ENCODE results near the gene UBL5.
"Not testable (repeated sequence)": the region's sequence is repeated elsewhere in the genome, so short reads cannot be mapped to it uniquely, and the experiment has no call there.

Gene UBL5
- 52.4 to 94.0 (median 87.7) reads per million in 4 experiments for total RNA-seq

DNA sequence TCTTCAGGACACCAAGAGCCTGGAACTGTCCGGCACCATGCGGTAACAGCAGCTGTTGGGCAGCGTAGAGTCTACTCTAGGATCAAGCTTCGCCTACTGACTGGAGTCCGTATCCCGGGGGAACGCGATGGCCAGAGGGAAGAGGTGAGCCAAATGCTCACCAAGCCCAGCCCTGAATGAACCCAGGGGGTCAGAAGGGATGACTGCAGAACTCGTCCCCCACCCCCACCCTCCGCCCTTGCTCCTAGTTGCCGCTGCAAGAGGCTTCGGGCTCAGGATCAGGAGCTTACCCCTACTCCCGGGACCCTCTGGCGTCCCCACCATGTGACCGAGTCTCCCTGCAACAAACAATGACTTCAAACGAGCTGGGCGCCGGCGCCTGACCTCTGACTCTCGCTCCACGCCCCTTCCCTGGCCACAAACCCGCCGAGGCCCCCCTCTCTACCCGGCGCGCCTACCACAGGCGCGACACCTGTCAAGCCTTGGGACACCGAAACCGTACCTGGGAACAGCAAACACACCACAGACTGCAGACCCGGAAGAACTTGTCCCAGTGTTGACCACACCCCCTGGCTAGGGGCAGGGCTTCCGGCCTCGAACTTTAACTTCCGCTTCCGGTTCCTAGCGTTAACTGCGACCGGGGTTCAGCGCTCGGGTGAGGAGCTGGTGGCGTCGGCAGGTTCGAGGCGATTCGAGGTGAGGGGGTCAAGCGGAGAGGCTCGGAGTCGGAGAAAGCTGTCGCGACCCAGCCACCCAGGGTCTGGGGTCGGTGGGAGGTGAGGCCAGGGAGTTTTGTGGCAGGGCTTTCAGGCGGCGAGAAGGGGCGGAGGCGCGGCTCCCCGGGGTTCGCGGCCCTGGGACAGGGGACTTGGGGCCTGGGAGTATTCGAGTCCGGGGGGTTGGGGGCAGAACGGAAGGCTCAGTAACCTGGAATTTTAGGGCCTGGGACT lies at the start of gene UBL5:
Gene UBL5, plus strand, starts transcription at position 630 of the 950 bp plus-strand sequence. CDS start 420 bp downstream, outside the sequence.
- peak; percentile 76 for DNase-seq

DNA sequence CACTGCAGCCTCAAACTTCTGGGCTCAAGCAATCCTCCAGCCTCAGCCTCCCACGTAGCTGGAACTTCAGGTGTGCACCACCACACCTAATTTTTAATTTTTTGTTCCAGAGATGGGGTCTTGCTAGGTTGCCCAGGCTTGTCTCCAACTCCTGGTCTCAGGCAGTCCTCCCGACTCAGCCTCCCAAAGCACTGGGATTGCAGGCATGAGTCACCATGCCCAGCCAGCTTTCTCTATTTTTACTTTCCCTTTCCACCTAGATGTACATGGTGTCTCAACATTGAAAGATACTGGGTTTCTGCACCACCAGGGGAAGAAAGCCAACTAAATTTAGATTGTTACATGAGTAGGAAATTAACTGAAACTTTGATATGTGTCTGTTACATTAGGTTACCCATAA lies 45.4 kb upstream of the UBL5 start:
- no peak for DNase-seq

DNA sequence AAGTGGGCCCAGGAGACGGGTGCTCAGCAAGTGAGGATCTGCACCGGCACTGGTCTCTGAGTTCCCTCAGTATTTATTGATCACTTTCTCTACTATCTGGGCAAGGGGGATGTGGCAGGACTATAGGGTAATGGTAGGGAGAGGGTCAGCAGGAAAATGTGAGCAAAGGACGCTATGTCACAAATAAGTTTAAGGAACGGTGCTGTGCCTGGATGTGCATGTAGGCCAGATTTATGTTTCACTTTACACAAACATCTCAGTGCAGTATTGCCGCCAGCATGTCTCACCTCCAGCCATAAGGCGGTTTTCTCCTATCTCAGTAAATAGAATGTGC lies 43.6 kb upstream of the UBL5 start:
- DNase-seq, result not testable (repeated sequence)

DNA sequence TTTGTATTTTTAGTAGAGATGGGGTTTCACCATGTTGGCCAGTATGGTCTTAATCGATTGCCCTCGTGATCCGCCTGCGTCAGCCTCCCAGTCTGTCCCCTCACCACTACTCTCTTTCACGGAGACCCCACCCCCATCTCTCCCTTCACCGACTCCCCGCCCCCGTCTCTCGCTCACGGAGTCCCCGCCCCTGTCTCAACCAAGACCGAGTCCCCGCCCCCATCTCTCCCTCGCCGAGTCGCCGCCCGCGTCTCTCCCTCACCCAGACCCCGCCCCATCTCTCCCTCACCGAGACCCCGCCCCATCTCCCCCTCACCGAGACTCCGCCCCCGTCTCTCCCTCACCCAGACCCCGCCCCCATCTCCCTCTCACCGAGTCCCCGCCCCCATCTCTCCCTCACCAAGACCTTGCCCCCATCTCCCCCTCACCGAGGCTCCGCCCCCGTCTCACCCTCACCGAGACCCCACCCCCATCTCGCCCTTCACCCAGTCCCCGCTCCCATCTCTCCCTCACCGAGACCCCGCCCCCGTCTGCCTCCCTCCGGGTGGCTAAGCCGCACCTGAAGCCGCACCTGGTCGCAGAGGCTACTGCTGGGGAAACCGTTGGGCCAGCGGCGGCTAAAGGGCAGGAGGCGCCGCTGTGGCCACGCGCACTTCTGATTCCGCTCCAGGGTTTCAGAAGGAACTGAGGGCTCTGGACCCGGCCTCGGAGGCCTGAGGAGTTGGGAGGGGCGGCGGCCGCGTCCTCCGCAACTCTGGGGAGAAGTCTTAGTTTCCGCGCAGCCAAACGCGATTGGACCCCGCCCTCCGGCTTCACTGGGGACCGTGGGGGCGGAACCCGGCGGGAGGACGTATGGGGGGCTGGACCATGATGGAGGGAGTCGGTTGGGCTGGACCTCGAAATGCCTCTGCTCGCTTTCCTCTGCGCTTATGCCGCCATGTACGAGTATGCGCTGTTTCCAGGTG lies 42.1 kb upstream of the UBL5 start:
- DNase-seq, result peak; percentile 98

DNA sequence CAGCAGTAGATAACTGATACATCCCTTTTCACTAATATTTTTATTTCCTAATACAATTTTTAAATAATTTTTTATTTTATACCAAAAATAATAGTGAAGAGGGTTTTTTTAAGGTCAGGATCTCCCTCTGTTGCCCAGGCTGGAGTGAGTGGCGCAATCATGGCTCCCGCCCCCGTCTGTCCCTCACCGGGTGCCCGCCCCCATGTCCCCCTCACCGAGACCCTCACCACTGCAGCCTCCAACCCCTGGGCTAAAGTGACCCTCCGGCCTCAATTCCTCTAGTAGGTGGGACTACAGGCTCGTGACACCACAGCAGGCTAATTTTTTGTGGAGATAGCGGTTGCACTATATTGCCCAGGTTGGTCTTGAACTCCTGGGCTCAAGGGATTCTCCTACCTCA lies 41.4 kb upstream of the UBL5 start:
- no peak for DNase-seq

DNA sequence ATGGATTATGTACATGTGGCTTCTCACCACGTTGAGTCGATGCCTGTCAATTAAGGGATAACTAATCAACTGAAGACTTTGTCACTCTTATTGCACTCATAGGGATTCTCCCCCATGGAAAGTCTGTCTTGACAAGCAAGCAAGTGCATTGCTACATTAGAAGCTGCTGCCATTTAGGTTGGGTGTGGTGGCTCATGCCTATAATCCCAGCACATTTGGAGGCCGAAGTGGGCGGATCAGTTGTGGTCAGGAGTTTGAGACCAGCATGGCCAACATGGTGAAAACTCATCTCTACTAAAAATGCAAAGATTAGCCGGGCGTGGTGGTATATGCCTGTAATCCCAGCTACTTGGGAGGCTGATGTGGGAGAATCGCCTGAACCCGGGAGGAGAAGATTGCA lies 40.9 kb upstream of the UBL5 start:
- DNase-seq, result no peak

DNA sequence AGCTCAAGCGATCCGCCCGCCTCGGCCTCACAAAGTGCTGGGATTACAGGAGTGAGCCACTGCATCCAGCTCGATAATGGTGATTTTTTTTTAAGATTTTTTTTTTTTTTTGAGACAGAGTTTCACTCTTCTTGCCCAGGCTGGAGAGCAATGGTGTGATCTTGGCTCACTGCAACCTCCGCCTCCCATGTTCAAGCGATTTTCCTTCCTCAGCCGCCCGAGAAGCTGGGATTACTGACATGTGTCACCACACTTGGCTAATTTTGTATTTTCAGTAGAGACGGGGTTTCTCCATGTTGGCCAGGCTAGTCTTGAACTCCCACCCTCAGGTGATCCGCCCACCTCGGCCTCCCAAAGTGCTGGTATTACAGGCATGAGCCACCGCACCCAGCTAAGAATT lies 39.1 kb upstream of the UBL5 start:
- DNase-seq, result not testable (repeated sequence)

DNA sequence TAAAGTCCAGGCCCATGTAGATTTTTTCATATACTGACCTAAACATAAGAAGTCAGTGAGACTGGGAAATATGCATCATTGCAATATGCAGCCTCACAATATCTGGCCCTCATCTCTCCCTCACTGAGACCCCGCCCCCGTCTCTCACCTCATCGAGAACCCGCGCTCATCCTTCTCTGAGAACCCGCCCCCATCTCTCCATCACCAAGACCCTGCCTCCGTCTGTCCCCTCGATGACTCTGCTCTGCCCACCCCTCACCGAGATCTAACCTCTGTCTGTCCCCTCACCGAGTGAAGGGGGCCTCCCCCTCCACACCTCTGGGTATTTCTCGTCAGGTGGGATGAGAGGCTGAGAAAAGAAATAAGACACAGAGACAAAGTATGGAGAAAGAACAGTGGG lies 38.7 kb upstream of the UBL5 start:
- DNase-seq, result no peak

DNA sequence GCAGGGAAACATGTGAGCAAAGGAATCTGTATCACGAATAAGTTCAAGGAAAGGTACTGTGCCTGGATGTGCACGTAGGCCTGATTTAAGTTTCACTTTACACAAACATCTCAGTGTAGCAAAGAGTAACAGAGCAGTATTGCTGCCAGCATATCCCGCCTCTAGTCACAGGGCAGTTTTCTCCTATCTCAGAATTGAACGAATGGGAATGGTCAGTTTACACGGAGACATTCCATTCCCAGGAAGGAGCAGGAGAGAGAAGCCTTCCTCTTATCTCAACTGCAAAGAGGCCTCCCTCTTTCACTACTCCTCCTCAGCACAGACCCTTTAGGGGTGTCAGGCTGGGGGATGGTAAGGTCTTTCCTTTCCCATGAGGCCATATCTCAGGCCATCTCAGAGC lies 38.1 kb upstream of the UBL5 start:
- not testable (repeated sequence) for DNase-seq

DNA sequence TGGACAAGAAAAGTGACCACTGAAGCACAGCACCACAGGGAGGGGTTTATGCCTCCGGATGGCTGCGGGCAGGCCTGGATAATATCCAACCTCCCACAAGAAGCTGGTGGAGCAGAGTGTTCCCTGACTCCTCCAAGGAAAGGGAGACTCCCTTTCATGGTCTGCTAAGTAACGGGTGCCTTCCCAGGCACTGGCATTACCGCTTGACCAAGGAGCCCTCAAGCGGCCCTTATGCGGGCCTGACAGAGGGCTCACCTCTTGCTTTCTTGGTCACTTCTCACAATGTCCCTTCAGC lies 36.7 kb upstream of the UBL5 start:
- DNase-seq, result not testable (repeated sequence)

DNA sequence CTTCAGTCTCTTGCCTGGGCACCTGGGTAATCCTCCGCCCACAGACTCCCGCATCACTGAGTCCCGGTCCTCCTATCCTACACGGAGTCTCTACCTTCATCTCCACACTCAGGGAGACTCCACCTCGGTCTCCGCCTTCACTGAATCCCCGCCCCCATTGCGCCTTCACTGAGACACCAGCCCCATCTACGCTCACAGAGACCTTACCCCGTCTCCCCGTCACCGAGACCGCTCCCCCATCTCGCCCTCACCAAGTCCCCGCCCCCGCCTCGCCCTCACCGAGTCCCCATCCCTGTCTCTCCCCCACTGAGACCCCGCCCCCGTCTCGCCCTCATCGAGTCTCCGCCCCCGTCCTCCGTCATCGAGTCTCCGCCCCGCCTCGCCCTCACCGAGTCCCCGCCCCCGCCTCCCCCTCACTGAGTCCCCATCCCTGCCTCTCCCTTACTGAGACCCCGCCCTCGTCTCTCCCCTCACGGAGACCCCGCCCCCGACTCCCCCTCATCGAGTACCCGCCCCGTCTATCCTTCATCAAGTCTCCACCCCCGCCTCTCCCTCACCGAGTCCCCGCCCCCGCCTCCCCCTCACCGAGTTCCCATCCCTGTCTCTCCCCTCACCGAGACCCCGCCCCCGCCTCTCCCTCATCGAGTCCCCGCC lies 36.0 kb upstream of the UBL5 start:
- DNase-seq, result peak; percentile 99

DNA sequence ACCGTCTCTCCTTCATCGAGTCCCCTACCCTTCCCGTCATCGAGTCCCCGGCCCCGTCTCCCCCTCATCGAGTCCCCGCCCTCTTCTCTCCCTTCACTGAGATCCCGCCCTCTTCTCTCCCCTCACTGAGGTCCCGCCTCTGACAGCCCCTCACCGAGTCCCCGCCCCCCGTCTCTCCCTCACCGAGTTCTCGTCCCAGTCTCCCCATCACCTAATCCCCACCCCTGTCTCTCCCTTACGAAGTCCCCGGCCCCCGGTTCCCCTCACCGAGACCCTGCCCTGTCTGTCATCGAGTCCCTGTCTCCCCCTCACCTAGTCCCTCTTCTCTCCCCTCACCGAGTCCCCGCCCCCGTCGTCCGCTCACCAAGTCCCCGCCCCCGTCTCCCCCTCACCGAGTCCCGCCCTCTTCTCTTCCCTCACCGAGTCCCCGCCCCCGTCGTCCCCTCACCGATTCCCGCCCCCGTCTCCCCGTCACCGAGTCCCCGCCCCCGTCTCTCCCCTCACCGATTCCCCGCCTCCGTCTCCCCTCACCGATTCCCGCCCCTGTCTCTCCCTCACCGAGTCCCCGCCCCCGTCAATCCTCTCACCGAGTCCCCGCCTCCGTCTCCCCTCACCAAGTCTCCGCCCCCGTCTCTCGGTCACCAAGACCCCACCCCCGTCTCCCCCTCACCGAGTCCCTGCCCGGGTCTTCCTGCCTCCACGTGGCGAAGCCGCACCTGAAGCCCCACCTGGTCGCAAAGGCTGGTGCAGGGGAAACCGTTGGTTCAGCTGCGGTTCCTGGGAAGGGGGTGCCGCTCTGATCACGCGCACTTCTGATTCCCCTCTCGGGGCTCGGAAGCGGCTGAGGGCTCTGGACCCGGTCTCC lies 35.3 kb upstream of the UBL5 start:
- DNase-seq, result peak; percentile 97

DNA sequence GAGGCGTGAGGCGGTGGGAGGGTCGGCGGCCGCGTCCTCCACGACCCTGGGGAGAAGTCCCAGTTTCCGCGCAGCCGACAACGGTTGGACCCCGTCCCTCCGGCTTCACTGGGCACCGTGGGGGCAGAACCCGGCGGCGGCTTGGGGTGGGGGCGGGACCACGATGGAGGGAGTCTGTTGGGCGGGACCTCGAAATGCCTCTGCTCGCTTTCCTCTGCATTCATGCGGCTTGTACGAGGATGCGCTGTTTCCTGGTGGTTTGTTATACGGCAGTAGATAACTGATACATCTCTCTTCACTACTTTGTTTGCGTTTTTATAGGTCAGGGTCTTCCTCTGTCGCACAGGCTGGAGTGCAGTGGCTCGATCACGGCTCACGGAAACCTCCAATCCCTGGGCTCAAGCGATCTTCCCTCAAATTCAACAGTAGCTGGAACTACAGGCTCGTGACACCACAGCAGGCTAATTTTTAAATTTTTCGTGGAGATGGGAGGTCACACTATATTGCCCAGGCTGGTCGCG lies 34.6 kb upstream of the UBL5 start:
- DNase-seq, result peak; percentile 61

DNA sequence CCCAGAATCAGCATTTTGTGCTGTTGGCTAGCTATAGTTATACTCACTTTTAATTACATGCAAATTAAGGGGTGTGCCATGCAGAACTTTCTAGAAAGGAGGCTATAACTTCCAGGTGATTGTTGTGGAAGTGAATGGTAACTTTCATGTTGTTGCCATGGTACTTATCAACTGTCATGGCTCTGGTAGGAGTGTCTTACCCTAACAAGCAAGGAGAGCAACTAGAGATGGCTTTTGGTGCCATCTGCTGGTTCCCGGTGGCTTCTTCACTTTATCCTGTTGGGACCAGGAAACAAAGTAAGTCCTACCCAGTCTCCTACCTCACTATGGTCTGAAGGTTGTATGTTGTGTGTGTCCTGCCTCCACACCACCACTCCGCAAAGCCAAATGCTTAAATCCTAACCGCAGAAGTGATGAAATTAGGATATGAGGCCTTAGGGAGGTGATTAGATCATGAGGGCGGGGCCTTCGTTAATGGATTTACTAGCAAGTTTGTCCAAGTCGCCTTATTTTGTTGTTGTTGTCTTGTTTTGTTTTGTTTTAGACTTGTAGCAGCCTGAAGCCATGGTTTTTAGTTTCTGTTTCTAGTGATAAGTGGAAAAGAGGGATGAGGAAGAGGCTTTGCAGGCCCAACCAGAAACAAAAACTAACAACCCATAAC lies 31.5 kb upstream of the UBL5 start:
- DNase-seq, result peak; percentile 73

DNA sequence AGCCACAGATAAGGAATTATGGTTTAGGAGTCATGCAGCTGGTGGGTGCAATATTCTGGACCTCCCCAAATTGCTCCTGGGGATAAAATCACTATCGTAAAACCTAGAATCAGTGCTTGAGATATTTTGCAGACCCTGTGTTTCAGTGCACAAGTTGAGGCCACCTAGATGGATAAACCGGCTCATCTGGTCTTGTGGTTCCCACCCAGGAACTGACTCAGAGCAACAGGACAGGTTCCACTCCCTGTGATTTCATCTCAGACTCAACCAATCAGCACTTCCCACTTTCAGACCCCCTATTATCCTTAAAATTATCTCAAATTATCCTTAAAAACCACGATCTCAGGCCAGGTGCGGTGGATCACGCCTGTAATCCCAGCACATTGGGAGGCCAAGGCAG lies 29.8 kb upstream of the UBL5 start:
- no peak for DNase-seq

DNA sequence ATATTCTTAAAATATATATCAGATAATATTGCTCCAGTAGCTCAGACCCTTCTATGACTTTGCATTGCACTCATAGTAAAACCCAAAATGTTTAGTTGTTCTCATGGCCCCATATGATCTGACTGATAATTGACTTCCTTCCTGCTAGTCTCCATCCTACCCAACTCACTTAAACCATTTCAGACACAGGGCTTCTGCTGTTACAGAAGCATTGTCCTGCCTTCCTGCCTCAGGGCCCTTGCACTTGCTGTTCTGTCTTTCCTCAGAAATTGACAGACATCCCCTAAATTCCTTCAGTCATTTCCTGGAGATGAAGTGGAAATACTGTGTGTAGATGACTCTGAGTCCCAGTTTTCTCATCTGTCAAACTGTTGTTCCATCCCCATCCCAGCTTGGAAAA lies 28.6 kb upstream of the UBL5 start:
- DNase-seq, result no peak

DNA sequence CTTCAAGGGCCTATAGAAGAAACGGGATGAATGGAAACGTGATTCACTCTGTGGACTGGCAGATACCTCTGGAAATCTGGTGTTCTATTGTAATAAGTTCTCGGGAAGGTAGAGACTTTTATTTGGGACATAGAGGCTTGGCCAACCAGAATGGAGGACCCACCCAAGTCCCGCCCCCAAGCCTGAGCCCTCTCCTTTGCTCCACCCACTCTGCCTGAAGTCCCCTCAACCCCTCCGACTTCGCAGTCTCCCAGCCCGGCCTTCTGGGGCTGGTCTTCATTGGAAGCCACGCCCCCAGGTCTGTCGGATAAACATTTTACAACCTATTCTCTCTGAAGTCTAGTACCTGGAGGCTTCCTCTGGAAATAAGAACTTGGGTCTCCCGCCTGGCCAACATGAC lies 25.7 kb upstream of the UBL5 start:
- no peak for DNase-seq

DNA sequence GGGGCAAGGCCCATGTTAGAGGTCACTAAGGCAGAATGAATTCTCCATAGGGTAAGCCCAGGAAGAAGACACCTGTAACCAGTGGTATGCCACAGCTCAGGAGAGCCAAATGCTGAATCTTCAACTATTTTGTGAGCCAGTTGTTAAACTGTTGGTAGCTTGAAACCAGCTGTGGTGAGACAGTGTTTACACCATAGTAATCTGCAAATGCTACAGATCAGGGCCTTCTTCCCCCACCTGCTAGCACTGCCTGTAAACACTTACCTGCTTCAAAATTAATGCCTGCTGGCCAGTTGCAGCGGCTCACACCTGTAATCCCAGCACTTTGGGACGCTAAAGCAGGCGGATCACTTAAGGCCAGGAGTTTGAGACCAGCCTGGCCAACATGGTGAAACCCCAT lies 20.9 kb upstream of the UBL5 start:
- no peak for DNase-seq

DNA sequence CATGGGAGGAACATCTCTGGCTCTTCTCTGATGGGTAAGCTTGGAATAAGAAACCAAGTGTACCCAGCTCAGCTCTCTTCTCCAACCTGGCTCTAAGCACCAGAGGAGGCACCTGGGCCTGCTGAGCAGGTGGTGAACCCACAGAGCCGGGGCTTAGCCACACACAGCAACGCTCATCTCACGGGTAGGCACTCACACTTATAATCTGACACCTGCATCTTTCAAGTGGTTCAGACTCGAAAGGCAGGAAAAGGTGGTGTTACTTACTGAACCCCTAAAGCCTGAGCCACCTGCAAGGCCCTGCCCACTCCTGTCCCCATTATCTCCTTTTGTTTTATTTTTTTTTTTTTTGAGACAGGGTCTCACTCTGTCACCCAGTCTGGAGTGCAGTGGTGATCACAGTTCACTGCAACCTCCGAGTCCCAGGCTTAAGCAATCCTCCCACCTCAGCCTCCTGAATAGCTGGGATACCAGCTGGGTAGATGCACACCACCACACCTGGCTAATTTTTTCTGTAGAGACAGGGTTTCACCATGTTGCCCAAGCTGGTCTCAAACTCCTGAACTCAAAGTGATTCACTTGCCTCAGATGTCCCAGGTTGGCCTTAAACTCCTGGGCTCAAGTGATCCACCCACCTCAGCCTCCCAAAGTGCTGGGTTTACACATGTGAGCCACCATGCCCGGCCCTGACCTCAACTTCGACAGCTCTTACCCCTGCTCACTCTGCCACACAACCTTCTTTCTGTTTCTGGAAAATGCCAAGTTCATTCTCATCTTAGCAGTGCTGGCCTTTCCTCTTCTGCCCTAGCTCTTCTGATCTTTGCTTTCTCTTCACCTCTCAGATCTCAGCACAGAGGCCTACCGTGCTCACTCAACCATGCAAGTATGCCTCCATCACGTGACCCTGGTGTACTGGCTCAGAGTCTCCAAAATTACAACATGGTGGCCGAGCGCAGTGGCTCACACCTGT lies 18.6 kb upstream of the UBL5 start:
- no peak for DNase-seq

DNA sequence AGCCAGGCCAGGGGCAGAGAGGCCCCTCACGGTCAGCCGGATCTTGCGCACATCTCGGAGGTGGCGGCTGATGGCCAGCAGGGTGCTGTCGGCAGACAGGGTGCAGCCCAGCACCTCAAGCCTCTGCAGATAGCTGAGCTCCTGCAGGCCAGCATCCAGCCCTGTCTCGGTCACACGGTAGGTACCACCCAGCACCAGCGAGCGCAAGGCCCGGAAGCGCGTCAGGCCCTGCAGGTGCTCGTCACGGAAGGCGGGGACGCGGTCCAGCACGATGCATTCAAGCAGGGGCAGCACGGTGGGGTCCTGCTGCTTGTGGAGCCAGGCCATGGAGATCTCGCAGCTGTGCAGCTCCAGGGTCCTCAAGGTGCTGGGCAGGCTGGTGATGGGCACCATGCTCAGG lies 16.6 kb upstream of the UBL5 start:
- DNase-seq, result no peak
